GM18526 (cell line): ENCODE data around the gene CA5B.

Source experiments
- POLR2A ChIP-seq: IDR thresholded peaks from 3 replicates; pipeline ENCODE4 v1.6.1; 2011; ENCODE audit not compliant: insufficient read length; ENCODE audit errors: extremely low read depth

The CA5B gene

GRCh38 chrX:15834827-15835595 lies 96.9 kb downstream of the CA5B start:
- TF ChIP-seq POLR2A: no peak
